KOPT-K1 (cell line): ENCODE measurements around the gene SIGLECL1.

Experiments
- H3K27ac ChIP-seq: fragments of 200-600 bp; sonication (generic); 2 replicates; pipeline ENCODE4 v1.5.1; 2016; ENCODE audit warnings: antibody characterized with exemption, mild to moderate bottlenecking, low read depth, low read length; ENCODE audit not compliant: poor library complexity, severe bottlenecking
- H3K36me3 ChIP-seq: fragments of 200-600 bp; sonication (generic); 2 replicates; pipeline ENCODE4 v1.5.1; 2017; ENCODE audit warnings: antibody characterized with exemption, mild to moderate bottlenecking, low read length, moderate library complexity; ENCODE audit not compliant: insufficient read depth
- H3K9me3 ChIP-seq: fragments of 200-600 bp; sonication (generic); 2 replicates; pipeline ENCODE4 v1.5.1; 2017; ENCODE audit warnings: antibody characterized with exemption, low read length, mild to moderate bottlenecking; ENCODE audit not compliant: insufficient read depth, poor library complexity, severe bottlenecking

SIGLECL1 gene

DNA sequence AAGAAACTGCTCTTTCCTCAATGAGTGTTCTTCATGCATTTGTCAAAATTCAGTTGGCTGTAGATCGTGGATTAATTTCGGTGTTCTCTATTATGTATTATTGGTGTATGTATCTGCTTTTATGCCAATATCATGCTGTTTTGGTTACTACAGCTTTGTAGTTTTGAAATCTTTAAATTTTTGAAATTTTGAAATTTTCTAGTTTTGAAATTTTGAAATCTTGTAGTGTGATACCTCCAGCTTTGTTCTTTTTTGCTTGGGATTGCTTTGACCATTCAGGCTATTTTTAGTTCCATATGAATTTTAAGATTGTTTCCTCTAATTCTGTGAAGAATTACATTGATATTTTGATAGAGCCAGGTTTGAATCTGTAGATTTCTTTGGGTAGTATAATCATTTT is 22.9 kb upstream of the SIGLECL1 start:
- Histone ChIP-seq H3K27ac (no peak overlapping the region), H3K9me3 (peaks cover 8% of the 10 kb centered on the region), H3K36me3 (no peaks in the 10 kb centered on the region)

DNA sequence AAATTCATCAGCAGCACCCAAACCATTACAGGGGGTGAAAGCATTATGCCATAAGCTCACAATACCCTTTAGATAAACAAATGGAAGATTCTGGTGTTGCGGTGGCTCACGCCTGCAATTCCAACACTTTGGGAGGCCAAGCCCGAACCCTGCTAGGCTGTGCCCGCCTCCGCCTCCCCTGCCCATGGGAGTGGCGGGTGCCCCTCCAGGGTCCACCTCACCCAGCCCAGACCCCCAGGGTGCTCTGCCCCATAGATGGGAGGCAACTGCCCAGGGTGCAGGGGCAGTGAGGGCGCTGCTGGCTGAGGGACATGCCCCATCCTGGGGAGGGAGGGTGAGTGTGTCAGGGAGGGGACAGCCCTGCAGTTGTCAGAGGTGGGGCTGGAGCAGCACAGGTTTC is 10.0 kb upstream of the SIGLECL1 start:
- Histone ChIP-seq H3K9me3 (peaks cover 7% of the 10 kb centered on the region), H3K36me3 (no peaks in the 10 kb centered on the region), H3K27ac (no peak overlapping the region)

DNA sequence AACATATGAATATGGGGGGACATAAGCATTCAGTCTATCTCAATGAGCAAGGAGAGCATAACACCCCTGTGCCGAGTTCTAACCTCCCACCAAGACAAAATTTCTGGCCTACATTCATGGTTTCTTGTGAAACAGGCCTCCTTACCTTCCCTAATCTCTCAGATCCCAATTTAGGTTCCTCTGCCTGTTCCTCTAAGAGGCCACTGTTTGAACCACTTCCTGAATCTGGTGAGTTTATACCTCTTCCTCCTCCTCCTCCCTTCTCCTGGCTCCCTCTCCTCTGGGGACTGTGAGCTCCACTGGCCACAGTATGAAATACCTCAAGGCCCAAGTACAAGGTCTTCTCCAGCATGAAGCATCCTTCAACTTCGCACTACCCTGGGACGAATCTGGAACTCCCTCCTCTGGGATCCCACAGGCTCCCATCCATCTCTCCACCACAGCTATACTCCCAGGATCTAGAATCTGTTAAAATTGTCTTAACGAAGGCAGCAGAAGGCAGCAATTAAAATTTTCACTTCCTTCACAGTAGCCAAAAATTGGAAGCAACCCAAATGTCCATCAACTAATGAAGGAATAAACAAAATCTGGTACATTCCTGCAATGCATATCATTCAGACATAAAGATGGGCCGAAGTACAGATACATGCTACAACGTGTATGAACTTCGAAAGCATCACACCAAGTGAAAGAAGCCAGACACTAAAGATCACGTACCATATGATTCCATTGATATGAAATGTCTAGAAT is 7.8 kb upstream of the SIGLECL1 start:
- Histone ChIP-seq H3K9me3 (peaks cover 7% of the 10 kb centered on the region), H3K36me3 (no peaks in the 10 kb centered on the region), H3K27ac (no peak overlapping the region)

DNA sequence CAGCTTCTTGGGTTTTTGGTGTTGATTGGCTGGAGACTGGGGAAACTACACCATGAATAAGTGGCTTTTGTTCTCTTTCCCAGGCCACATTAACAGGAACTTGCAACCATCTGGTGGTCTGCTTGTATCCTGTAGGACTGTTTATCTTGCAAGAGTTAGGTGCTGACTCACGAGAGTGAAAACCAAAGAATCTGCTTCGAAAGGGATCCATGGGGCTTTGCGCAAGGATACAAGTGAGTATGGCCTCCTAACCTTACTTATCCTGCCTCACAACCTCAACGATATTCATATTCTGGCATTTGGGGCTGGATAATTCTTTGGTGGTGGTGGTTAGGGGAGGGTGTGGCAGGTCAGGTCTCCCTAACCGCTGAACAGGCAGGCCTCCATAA is 4.7 kb upstream of the SIGLECL1 start:
- Histone ChIP-seq H3K9me3 (peaks cover 7% of the 10 kb centered on the region), H3K36me3 (no peaks in the 10 kb centered on the region), H3K27ac (no peak overlapping the region)

DNA sequence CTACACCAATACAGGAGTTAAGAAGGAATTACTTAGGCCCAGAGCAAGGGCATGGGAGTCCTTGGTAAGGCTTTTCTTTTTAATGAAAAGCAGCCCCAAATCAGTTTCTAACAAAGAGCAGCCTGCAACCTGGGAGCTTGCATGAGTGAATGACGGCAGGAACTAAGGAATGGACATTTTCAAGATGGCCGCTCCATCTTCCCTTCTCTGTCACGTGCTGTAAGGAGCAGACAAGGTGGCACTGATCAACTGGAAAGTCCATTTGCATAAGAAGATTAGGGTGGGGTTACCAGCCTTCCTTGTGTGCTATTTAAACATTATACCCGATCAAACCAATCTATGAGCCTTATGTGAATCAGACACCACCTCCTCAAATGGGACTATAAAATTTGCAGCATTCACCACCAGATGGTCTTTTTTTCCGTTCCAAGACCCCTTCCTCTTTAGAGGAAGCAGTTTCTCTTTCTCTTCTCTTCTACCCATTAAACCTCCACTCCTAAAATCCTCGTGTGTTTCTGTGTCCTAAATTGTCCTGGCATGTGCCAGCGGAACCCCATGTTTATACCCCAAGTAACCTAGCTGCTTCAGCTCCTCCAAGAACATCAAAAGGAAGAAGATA is 2.8 kb upstream of the SIGLECL1 start:
- H3K9me3 ChIP-seq = peaks cover 5% of the 10 kb centered on the region
- no peaks in the 10 kb centered on the region for H3K36me3 ChIP-seq
- H3K27ac ChIP-seq = no peak overlapping the region

DNA sequence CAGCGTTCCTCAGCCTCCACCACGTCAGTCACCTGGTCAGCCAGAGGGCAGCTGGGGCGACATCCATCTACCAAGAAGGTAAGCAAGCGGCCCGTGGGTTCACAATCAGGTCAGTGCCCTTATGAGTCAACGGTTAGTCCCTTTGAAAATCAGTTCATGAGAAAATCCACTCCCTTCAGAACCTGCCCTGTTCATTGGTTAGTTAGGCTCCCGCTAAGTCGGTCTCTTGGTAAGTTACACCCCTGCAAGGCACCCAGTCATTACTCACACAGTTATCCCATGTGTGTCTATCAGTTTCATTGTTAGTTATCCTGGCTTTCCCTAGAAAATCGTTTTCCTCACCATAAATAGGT is 564 bp downstream of the SIGLECL1 start:
- no peaks in the 10 kb centered on the region for H3K36me3 ChIP-seq
- H3K9me3 ChIP-seq = no peaks in the 10 kb centered on the region
- no peak overlapping the region for H3K27ac ChIP-seq

DNA sequence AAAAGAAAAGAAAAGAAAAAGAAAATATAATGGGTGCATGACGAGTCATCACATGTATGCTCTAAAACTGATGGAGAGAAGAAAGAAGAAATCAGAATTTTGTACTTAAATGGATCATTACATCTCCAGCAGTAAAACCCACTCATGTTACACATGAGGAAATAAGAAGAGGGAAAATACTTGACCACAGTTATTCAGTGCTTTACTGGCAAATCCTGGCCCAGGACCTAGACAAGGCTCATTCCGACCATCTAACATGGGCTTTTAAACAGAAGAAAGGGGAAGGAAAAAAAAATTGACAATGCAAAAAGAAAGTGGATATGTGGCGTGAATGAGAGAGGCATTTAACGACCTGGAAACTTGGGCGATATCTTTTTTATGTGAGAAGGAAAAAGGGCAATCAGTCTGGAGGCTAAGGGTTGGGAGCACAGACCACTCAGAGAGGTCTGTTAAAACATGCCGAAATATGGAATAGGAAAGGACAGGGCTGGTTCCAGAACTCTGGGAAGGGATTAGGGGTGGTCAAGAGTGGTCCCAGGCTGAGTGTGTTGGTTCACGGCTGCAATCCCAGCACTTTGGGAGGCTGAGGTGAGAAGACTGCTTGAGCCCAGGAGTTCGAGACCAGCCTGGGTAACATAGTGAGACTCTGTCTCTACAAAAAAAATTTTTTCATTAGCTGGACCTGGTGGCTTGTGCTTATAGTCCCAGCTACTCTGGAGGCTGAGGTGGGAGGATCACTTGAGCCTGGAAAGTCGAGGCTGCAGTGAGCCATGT is 1.6 kb downstream of the SIGLECL1 start:
- Histone ChIP-seq H3K36me3 (no peaks in the 10 kb centered on the region), H3K27ac (no peak overlapping the region), H3K9me3 (no peaks in the 10 kb centered on the region)

DNA sequence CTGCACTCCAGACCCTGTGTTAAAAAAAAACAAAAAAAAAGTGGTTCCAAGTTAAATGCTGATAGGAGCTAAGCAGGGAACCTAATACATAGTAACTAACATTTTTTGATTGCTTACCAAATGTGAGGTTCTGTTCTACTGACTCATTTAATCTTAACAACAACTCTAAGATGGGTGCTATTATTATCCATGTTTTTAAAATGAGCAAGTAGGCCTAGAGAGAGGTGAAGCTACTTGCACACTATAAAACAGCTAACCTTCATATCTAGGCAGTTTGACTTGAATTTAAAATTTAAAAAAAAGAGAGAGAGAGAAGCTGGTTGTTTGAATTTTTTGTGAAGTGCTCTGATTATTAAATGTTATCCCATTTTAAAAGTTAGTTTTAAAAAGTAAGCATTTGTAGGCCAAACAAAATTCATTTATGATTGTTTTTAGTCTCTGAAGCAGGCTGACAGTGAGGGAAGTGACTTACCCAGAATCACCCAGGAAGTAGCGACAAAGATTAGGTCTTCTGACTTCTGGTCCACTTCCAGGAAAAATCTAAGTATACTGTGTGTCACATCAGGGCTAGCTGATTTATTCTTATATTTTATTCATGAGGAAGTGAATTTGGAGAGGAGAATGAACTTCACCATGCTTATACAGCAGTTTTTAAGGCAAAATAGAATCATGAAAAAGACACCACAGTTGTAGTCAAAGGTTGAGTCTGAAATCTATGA is 2.4 kb downstream of the SIGLECL1 start:
- no peak overlapping the region for H3K27ac ChIP-seq

DNA sequence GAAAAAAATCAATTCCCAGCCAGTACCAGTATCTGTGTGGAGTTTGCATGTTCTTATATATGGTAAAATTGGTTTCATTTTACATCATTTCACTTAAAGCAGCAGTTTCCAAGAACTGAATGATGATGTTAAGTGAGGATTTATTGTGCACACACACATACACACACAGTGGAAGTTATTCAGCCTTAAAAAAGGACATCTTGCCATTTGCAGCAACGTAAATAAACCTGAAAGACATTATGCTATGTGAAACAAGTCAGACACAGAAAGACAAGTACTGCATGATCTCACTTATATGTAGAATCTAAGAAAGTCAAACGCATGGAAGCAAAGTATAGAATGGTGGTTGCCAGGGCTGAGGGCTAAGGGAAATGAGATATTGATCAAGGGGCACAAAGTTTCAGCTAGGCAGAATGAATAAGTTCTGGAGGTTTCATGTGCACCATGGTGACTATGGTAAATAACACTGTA is 5.3 kb downstream of the SIGLECL1 start:
- Histone ChIP-seq H3K27ac (no peak overlapping the region), H3K36me3 (no peaks in the 10 kb centered on the region), H3K9me3 (no peaks in the 10 kb centered on the region)

More for the DNA sequence above, 2.4 kb downstream of the SIGLECL1 start:
- H3K36me3 ChIP-seq = no peaks in the 10 kb centered on the region
- H3K9me3 ChIP-seq = no peaks in the 10 kb centered on the region

DNA sequence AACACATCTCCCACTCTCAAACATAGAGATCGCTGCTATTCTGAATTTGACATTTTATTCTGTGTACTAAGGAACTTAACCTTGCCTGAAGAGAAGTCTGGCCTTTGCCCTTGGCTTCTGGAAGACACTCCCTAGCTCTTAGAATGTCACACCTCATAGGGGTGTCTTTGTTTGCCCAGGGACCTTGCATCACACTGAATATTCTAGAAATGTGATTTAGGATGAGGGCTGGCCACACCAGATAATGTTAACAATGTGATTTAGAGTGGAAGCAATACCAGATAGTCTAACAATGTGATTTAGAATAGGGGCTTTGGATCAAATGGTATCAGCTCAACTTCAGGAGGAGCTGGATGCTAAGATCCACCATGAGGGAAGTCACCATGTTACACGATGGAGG is 6.6 kb downstream of the SIGLECL1 start:
- Histone ChIP-seq H3K36me3 (no peaks in the 10 kb centered on the region), H3K9me3 (no peaks in the 10 kb centered on the region), H3K27ac (no peak overlapping the region)

DNA sequence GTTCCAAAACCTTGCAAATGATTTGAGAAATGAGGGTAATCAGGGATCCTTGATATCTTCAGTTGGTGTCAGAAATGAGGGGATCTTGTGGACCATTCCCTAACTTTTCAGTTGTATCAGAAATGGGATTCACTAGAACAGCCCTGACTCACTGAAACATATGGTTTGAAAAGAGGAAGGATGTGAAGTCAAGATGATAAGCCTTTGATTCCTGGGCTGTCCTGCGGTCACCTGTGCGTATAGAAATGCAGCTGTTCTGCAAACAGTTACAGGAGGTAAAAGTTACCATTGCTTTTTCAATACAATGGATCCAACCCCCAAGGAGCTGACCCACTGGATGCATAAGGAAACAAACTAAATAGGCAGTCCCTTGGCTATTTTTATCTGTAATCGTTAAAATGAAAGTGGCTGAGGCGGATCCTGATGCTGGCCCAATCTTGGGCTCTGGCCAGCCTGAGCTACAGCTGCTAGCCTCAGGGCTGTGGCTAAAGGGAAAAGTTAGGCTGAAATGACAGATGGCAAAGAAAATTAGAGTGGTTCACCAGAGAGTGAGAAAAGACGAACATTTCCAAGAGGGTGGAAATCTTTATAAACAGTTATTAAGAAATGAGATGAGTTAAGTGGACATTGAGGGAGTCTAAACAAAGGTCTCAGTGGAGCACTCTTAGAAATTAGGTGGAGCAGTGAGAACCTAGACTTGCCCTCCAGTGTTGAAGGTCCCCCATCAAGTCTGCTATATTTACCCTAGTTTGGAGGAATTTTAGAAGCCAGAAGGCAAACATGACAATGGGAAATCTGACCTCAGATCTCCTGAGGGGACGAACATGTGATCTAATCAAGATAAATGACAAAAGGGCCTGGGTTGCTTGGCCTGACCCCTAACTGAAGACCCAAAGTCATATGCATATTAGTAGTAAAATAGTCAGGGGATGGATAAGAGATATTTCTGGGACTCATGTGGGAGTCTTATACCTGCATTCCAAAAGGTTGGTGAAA is 7.6 kb downstream of the SIGLECL1 start:
- Histone ChIP-seq H3K9me3 (no peaks in the 10 kb centered on the region), H3K27ac (no peak overlapping the region), H3K36me3 (no peaks in the 10 kb centered on the region)

DNA sequence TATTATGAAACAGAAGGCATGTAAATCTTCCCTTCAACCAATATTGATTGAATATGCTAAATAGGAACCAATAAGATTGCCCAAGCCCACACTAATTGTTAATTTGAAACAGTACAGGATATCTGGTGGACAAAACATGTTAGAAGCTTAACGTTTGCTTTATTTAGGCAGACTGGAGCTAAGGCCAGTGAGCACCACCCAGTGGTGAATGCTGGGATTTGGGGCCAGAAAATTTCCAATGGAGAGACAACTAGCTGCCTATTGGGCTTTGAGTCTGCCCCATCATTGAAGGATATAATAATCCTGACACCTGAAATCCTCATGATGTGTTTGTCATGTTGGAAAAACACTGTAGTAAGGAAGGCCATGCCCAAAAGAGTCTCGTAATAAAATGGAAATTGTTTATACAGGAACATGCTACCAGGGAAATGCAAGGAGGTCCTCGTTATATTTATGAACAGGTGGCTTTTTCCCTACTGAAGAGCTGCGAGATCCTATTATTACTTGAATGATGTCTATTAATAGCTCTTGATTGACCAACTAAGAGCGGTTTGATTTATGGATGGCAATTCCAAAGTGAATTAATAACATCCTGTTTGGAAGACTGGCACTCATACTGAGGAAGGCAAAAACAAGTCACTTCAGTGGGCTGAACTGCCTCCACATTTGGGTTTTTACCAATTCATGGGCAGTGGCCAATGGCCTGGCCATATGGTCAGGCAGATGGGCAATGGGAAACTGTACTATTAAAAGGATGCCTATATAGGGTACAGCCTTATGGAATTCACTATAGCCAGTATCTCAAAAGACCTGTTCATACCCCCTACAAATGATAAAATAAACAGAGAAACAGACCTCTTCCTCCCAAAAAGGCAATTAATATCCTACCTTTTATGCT is 8.7 kb downstream of the SIGLECL1 start:
- Histone ChIP-seq H3K27ac (no peak overlapping the region), H3K36me3 (no peaks in the 10 kb centered on the region), H3K9me3 (no peaks in the 10 kb centered on the region)

DNA sequence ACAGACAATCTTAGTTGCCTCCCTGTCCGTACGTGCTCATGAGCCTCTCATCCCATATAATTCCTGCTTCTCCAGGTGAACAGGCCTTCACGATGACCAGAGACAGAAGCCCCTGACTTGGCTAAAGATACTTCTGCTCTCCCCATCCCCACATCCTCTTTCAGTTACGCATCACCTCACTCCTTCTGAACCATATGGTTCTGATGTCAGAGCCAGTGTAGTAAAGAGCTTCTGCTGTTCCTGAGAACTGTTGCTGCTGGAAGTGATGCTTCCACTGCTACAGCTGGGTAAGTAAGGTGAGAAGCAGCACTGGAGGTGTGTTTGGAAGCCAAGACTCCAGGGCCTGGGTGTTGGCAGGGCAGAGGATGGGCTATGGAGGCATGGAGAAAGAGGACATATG is 12.9 kb downstream of the SIGLECL1 start:
- Histone ChIP-seq H3K9me3 (no peaks in the 10 kb centered on the region), H3K27ac (no peak overlapping the region), H3K36me3 (no peaks in the 10 kb centered on the region)
